GM21528 (cell line): ENCODE results near the gene SHANK1.

Source experiments
- ATAC-seq: cut with Tn5 transposase; IDR thresholded peaks from one replicate; pipeline ENCODE4 v1.9.1; 2021; ENCODE audit warnings: mild to moderate bottlenecking, moderate library complexity; ENCODE audit not compliant: unreplicated experiment, low FRiP score

SHANK1 gene

DNA sequence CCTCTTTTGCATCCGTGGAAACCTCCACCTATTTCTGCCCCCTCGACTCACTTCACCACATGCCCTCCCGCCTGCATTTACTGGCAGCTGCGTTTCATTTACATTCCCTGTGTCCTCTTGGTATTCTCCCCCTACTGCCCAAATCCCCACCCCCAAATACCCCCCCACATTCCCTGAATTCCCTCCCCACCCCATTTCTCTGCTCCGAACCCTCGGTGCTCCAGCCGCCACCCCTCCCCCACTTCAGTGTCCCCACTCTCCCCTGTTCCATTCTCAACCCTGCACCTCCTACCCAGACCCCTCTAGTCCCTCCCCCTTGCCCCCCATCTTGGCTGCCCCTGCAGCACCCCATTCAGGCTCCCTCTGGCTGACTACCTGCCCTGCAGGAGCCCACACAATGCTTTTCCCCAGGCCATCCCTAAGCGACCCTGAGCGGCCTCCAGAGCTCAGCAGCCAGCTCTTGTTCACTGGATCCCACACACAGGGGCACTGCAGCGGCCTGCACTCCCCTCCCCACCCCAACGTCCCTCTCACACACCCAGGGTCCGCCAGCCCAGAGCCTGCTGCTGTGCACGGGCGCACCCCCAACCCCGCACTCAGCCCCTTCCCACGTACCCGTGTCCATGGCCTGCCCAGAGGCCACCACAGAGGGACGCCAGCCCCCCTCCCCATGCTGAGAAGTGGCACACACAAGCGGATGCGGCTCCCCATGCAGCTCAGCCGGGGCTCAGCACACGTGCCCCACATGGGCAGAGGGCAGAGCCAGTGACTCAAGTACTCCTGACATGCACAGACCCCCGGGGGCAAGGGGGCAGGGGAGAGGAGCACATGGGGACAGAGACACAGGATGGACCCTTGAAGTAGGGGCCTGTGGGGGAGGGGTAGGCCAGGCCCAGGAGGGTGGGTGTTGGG, 26.3 kb downstream of the SHANK1 start:
- no peak for ATAC-seq

DNA sequence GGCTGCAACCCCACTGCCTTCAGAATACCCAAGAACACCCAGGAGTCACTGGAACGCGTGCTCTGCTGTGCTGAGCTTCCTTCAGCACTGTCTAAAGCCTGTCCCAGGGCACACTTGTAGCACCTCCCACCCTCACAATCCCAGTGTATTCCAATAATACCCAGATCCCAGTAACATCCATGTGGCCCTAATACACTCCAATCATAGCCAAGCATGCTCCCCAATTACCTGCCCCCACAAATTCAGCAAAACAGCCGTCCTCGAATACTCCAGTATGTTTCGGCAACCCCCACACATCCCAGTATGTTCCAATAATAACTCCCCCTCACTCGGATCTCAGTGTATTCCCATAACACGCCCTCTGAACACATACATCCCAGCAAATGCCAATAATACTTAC, 29.2 kb downstream of the SHANK1 start:
- ATAC-seq: no peak

DNA sequence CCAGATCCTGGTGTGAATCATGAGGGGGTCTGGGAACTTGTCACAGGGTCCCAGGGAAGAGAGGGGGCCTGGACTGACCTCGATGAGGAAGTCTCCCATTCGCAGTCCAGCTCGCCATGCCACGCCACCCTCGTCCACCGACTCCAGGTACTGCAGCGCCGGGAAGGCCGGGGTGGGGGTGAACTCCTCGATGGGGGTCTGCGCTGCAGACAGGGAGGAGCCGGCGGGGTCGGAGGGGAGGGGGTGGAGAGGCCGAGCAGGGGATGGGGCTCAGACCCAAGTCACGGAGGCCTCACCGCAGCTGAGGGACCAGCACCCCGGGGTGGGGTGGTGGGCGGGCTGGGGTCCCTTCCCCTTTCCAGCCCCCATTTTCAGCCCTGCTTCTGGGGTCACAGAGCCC, 30.8 kb downstream of the SHANK1 start:
- ATAC-seq: no peak

DNA sequence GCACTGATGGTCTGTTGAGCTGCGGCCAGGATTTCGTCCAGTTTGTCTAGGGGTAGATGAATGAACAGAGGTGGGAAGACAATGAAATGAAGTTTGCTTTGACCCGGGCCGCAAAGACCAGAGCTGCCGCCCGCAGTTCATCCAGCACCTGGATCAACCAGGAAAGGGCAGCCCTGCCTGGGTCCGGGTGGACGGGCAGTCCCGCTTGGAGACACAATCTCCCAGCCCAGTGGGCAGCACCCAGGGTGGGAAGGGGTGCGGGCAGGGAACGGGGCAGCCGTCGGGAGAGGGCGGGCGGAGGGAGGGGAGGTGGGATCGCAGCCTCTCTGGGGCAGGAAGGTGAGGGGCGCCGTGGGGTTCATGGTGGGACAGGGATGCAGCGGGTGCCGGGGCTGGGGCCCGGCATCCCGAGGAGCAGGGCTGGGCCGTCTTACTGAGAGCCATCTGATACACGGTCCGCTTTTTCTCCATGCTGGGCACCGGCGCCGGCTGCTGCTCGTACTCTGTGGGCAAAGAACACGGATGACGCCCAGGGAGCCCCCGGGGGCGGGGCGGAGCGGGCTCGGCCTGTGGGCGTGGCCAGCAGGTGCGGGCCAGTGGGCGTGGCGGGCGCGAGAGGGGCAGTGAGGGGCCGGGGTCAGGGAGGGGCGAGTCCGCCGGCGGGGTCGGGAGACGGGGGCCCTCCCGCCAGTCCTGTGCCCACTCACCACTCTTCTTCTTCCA, 33.1 kb downstream of the SHANK1 start:
- ATAC-seq: no peak

DNA sequence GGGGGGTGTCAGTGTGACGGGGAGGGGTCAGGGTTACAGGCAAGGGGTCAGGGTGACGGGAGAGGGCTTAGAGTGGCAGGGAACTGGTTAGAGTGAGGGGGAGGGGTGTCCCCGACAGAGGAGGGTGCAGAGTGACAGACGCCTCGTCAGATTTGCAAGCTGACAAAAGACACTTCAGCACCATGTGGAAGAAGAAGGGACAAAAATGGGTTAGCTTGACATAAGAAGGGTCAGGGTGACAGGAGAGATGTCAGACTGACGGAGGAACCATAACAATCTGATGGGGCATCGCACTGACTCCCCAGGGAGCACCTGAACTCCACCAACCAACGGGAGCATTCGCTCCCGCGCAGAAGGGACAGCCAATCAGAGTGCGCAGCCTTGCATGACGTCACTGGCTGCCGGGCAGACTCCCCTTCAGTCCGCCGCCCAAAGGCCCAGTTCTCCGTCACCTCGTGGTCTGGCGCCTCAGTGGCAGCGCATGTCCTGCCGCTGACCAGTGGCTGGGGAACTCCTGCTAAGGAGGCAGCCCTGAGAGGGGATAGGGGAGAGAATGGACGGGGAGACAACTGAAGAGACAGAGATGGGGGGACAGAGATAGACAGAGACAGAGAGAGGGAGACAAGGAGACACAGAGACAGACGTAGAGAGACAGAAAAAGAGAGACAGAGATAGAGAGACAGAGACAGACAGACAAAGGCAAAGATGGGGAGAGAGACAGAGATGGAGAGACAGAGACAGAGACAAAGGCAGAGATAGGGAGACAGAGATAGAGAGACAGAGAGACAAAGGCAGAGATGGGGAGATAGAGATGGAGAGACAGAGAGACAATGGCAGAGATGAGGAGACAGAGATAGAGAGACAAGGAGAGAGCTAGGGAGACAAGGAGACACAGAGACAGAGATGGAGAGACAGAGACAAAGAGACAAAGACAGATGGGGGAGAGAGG, 40.2 kb downstream of the SHANK1 start:
- ATAC-seq: no peak

DNA sequence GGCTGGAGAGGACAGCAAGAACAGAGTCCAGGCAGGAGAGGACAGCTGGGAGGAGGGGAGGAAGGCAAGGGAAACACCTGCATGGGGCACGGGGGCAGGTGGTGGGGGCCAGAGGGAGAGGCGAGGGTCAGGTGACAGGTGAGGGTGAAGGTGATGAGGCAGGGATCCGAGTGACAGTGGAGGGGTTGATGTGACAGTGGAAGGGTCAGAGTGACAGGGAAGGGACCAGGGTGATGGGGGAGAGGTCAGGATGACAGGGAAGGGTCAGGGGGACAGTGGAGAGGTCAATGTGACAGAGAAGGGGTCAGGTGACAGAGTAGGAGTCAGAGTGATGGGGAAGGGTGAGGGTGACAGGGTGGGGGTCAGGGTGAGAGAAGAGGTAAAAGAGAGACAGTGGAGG, 41.3 kb downstream of the SHANK1 start:
- ATAC-seq: no peak

DNA sequence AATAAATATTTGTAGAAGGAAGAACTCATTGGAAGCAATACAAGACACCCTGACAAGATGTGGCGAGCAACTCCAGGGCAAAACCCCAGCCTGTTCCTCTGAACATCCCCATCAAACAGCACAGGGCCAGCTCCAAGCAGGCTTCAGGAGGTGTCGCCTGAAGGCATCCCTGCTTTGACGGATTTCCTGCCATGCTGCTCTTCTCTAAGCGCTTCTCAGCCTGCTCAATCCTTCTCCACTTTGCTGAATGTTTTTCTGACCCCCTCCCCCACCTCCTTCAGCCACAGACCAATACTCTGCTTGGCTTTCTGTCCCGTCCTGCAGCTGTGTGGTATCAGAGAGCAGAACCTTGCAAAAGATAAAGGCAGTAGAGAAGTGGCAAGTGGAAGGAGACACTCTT, 42.0 kb downstream of the SHANK1 start:
- no peak for ATAC-seq

DNA sequence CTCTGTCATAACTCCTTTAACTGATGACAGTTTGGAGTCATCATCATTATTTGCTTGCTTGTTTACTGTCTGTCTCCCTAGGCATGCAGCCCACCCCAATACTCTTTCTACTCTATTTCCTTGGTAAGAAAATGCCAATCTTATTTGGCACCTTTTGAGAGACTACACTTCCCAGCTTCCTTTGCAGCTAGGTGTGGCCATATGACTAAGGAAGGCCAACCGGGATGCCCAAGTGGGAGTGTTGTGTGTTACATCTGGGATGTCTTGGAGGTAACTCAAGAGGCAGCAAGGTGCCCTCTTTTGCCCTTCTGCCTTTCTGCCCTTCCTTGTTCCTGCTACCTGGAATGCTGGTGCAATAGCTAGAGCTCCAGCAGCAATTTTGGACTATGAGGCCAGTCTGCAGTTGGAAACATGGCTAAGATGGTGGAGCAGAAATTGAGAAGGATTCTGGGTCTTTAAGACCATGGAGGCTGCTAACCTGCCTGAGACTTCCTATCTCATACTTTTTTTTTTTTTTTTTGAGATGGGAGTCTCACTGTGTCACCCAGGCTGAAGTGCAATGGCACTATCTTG, 42.9 kb downstream of the SHANK1 start:
- ATAC-seq: no peak

DNA sequence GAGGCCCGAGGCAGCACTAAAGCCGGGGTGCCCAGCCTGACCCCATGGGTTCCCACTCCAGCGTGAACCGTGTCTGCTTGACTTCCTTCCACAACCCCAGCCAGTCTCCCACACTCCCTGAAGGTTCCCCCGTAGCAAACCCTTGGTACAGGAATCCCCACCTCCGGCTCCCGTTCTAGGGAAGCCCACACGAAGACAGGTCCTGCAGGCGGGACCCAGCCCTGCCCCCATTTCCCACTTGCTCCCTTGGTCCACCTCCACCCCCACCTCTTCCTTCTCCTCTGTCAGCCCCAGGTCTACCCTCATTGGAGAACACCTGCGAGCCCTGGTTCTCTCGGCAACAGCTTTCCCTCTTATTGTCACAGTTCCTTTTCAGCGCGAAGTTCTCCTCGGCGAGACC, 46.5 kb downstream of the SHANK1 start:
- no peak for ATAC-seq

DNA sequence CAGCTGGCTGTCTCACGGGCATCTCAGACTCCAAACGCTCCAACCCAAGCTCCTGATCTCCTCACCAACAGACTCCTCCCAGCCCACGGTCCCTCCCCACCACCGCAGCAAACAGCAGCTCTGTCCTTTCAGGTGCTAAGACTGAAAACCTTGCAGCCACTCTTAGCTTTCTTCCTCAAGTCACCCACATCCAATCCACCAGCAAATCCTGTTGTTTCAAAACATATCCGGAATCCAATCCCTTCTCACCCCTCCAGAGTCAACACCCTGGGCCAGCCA, 49.6 kb downstream of the SHANK1 start:
- no peak for ATAC-seq

DNA sequence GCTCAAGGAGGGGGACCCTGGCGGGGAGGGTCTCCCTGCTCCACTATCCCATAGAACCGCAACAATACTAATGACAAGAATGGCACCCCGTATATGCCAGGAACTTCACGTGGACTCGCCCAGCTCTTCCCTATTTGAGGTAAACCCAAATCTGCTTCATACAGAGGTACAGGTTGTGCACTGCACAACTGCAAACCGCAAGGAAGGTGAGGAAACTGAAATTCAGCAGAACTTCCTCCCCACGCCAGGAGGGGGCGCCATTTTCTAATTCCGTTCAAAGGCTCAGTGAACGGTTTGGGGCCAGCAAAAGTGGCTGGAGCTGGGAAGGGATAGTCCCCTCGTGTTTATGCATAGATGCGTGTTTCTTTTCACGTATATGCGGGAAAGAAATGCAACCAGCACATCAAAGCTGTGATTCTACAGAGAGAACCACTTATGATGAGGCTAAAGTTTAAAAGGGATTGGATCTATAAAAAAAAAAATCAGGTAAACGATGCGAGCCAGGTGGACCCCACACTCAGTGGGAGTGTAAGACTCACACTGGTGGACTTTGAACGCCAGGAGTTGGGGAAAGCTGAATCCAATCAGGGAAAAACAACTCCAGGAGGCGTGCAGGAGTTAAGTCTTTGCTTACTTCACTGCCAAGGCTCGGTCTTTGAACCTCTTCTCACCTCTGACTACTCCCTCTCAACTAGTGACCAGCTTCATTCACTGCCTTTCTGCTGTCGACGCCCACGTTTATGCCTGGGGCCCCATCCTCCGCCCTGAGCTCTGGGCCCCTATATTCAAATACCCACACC, 50.1 kb downstream of the SHANK1 start:
- ATAC-seq: no peak

DNA sequence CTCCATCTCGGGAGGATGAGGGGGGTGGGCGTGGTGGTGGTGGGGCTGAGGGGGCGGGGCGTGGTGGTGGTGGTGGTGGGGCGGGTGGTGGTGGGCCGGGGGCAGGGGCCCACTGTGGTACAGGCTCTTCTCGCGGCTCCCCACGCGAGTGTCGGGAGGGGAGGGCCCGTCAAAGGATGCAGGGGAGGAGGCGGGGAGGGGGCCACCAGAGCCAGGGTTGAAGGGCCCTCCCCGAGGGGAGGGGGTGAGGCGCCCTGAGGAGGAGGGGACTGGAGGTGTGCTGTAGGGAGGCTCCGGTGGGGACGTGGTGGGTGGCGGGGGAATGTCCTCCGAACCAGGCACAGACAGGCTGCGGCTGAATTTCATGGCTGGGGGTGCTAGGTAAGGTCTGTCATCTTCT, 50.7 kb downstream of the SHANK1 start:
- no peak for ATAC-seq

DNA sequence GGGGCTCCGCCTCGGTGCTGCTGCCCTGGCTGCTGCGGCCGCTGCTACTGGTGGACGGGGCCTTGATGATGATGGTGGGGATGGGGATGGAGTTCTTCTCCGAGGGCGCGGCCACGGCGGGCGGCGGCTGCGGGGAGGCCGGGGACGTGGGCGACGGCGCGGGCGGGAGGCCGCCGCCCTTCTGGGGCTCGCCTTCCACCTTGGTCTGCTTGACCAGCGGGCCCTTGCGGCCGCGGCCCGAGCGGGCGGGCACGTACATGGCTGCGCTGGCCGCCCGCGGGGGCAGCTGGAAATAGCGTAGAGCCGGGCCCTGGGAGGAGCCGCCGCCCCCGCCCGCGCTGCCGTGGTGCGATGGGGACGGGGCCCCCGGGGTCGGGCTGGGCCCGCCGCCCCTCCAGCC, 51.2 kb downstream of the SHANK1 start:
- no peak for ATAC-seq

DNA sequence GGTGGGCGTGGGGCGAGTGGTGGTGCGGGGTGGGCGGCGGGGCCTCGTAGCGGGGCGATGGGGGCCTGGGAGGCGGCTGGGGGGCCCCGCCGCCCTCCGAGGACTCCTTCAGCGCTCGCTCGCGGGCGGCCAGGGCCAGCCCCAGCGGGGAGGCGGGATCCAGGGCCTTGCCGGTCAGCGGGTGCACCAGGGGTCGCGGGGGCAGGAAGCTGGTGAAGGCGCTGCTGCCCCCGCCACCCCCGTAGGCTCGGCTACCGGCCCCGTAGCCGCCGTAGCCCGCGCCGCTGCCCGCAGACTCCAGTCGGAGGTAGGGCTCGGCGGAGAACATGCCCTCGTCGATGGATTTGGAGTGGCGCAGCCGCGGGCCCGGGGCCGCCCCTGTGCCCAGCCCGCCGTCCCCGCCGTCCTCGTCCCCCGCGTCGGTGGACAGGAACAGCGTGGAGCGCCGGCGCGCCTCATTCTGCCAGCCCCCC, 51.8 kb downstream of the SHANK1 start:
- no peak for ATAC-seq

DNA sequence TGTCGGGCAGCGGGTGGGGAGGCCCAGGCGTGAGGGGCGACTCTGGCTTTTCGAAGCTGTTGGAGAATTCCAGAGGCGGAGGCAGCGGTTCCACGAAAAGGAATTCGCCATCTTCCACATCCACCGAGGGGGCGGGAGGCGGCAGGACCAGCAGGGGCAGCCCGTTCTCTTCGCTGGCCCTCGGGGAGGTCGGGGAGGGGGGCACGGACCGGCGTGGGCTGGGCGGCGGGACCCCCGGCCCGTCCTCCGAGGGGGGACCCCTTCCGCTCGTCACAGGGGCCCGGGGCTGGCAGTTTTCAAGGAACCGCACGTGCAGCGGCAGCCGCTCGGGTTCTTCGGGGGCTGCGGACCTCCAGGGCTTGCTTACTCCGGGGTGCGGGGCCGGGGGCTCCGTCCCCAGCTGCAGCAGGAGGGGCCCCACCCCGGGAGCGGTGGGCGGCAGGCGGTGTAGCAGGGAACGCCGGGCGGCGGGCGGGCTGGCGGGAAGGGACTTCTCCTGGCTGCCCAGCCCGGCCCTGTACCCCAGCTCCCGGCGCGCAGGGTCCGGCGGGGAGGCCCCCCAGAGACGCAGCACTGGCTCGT, 52.3 kb downstream of the SHANK1 start:
- no peak for ATAC-seq

DNA sequence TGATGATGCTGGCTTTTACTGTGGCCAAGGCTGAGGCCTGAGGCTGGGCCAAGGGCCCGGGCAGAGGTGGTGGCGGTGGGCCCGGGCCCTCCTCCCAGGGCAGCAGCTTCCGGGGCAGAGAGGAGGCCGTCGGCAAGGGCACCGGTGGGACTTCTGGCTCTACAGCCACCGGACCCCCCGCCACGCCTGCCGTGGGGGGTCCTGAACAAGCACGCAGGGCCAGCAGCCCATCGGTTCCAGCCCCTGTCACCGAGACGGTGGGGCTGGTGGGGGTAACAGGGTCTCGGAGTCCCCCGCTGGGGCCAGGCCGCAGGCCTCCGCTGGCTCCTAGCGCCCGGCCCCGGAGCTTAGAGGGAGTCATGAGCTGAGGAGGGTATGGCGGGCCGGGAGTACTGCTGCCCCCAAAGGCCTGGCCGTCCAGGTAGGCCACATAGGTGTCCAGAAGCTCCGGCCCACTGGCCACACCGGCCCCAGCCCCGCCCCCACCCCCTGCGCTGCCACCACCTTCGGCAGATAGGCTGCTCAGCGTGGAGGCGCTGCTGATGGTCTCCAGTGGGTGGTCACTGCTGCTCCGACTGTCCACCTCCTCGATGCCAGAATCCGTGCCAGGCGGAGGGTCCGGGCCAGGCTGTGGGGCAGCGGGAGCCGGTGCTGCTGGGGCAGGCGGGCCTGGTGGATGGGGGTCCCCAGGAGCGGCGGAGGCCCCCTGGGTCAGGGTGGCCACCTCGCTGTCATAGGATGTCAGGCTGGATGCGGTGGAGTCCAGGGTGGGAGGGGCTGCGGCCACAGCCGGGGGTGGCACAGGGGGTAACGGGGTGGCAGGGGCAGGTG, 53.0 kb downstream of the SHANK1 start:
- no peak for ATAC-seq

DNA sequence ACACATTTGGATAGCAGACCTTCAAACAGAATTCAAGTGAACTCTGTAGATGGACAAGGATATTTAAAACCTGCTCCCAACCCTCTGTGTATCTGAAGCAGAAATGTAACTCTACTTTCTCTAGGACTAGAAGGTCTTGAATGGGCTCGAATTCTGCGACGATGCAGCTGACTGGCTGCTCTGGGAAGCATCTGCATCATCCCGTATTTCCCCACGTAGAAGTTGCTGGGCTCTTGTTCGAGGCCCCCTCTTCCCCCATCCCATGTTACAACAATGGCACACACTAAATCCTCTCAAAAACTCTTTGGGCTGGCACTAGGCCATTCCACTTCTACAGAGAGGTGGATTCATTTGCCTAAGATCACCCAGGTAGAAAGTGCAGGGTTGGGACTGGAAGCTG, 55.4 kb downstream of the SHANK1 start:
- ATAC-seq: no peak

DNA sequence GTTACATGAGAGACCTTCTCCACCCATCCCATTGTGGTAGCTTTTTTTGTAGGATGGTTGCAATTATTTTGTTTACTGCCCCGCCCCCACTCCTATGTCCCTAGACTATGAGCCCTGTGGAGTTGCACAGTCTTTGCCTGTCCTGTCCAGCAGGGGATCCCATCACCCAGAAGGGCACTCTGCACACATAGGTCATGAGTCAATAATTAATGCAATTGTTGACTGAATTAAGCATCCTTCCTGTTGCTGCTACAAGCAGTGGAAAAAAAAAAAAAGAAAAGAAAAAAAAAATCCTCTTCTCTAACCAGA, 56.2 kb downstream of the SHANK1 start:
- no peak for ATAC-seq
